IPS-18c (cell line): ENCODE results near the gene LANCL2.
"Not testable (repeated sequence)": the region's sequence is repeated elsewhere in the genome, so short reads cannot be mapped to it uniquely, and the experiment has no call there.

Experiments
- H3K4me3 ChIP-seq: 2 replicates; pipeline ENCODE4 v1.7.0; 2013; ENCODE audit warnings: low read depth, mild to moderate bottlenecking, low read length, moderate library complexity; ENCODE audit not compliant: insufficient read depth
- H3K9me3 ChIP-seq: one replicate; pipeline ENCODE4 v1.6.1; 2013; ENCODE audit warnings: mild to moderate bottlenecking, low read length, moderate library complexity; ENCODE audit not compliant: control insufficient read depth, insufficient read depth

Gene LANCL2

DNA sequence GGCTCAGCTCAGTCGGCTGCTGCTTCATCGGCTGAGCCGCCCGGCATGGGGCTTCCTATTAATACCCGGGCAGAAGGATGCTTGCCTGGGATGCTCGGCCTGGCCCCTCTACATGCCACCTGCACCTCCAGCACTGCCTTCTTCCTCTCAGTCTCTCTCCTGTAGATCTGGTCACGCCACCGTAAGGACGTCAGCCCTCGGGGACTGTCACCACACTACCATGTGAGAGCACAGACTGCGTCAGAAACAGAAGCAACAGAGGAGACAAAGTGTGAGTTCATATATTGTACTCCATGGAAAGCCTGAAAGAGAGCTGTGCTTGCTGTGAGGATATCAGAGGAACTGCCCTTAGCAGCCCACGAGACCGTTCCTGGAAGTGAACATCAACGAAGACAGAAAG, 107.3 kb downstream of the LANCL2 start:
- H3K9me3 ChIP-seq, H3K4me3 ChIP-seq: not testable (repeated sequence)

- H3K9me3 ChIP-seq: no peaks in the 10 kb centered on the region
- no peak overlapping the region for H3K4me3 ChIP-seq
Measured at GRCh38 chr7:55472928-55473725, 108.0 kb downstream of the LANCL2 start.

- H3K9me3 ChIP-seq: no peaks in the 10 kb centered on the region
- no peak overlapping the region for H3K4me3 ChIP-seq
Measured at GRCh38 chr7:55473932-55474331, 108.8 kb downstream of the LANCL2 start.

GRCh38 chr7:55474944-55475854, 110.1 kb downstream of the LANCL2 start:
- Histone ChIP-seq H3K4me3 (no peak overlapping the region), H3K9me3 (no peaks in the 10 kb centered on the region)

DNA sequence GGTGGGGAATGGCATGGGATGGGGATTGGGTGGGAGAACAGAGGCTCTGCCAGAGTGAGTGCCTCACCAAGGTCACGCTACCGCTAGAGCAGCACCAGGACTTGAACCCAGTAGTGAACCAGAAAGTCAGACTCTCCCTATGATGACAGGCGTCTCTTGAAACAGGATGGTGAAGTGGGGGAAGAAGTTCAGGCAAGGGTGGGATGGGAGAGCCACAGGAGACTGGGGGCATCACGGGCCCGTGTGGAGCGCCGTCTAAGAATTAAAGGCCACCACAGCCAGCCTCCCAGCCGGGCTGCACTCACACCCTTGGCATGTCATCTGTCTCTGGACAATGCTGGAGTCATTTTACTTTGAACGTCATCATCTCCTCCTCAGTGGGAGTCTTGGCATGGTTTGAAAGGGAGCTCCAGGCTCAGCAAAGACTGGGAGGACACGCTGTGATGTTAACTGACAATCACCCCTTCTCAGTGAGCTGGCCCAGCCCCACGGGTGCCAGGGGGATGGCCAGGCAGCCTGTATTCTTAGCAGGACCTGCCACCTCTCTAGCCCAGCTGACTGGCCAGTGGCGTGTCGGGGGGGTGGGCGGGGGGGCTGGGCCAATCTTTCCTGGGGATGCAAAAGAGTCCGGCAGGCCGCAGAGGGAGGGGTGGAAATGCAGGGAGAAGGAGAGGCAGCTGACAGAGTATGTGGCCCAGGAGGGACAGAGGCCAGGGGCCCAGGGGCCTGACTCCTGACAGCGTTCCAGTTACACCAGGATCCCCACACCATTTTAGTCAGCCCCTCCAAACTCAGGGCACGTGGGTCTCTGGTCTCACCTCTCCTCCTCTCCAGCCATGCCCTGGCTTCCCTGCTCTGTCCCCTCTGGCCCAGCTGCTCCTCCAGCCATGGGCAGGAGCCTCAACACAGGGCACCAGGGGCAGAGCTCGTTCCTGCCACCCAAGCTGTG, 111.0 kb downstream of the LANCL2 start:
- Histone ChIP-seq H3K9me3 (no peaks in the 10 kb centered on the region), H3K4me3 (no peak overlapping the region)

DNA sequence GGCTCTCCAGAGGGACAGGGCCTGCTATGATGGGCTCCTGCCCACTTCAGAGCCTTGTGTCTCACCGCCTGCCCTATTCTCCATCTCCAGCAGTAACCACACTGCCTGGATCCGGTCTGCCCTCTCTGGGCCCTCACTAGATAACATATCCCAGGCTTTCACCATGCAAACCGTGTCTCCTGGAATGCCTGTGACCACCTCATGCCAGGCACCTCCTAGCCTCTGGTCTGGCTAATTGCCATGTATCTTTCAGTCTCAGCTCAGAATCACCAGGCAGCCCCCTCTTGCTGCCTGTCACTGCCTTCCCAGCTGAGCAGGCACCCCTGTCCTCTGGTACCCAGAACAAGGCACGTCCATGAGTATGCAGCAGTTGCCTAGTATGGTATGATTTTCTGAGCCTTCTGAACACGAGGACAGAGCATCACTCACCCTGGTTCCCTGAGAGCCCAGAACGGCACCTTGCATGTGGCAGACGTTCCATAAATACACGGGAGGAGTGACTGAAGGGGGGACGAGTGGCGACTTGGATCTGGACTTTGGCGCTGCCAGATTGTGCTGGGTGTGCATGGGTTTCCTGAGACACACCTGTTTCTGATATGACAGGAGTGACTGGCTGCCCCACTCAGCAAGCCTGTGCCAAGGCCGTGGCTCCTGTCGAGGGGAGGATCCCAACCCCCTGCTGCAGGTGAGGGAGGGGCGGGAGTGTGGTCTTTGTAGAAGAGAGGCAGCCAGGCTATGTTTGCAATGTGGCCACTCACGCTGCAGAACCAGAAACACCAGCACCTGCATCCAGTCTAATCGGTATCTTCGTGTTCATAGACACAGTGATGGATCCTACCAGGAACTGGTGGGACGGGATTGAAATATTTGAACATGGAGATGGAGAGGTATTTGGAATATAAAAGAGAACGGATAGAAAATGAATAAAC, 112.0 kb downstream of the LANCL2 start:
- H3K9me3 ChIP-seq: no peaks in the 10 kb centered on the region
- no peak overlapping the region for H3K4me3 ChIP-seq

DNA sequence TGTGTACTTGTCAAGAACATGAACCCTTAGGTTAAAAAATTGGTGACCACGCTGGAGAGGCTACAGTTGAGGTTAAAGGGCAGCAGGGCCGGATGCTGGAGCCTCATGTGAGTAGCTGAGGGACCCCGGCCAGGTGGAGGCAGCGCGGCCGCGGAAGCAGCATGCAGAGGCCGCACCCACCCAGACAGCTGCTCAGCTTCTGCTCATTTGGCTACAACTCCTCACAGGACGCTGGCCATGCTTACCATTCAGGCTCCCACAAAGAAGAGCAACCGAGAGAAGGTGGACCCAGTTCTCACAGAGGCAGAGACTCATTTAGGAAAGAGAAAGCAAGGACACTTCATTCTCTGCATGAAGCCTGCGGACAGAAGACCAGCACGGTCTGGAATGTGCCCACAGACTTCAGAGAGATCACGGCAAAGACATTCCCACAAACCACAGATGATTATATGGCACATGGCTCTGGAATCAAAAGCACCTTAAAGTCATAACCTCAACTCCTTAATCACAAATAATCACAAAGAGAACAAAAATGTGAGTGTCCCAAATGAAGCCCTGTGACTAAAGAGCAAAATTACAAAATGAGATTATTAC, 112.7 kb downstream of the LANCL2 start:
- Histone ChIP-seq H3K4me3 (no peak overlapping the region), H3K9me3 (no peaks in the 10 kb centered on the region)

GRCh38 chr7:55478700-55479099, 113.6 kb downstream of the LANCL2 start:
- no peak overlapping the region for H3K4me3 ChIP-seq
- no peaks in the 10 kb centered on the region for H3K9me3 ChIP-seq

GRCh38 chr7:55481155-55481554, 116.0 kb downstream of the LANCL2 start:
- Histone ChIP-seq H3K4me3 (no peak overlapping the region), H3K9me3 (no peaks in the 10 kb centered on the region)

GRCh38 chr7:55483046-55483445, 117.9 kb downstream of the LANCL2 start:
- no peak overlapping the region for H3K4me3 ChIP-seq
- H3K9me3 ChIP-seq: peaks cover 2% of the 10 kb centered on the region
